GM21619 (cell line): ENCODE data around the gene ZNF175.
"Not testable (repeated sequence)": the region's sequence is repeated elsewhere in the genome, so short reads cannot be mapped to it uniquely, and the experiment has no call there.

Experiments used
- ATAC-seq: cut with Tn5 transposase; IDR thresholded peaks from one replicate; pipeline ENCODE4 v1.9.1; 2021; ENCODE audit not compliant: unreplicated experiment

The ZNF175 gene

DNA sequence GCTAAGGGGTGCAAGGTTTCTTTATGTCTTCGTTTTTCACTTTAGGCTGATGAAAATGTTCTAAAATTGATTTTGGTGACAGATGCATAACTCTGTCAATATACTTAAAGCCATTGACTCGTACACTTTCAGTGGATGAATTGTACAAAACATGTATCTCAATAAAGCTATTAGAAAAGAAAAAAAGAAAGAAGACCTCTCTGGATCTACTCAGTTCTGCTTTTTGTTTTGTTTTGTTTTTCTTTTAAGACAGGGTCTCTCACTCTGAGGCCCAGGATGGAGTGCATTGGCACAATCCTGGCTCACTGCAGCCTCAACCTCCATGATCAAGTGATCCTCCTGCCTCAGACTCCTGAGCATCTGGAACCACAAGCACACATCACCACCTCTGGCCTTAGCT is 55.6 kb downstream of the ZNF175 start:
- ATAC-seq: no peak

- ATAC-seq: no peak
Measured at GRCh38 chr19:51627491-51628138, 56.5 kb downstream of the ZNF175 start.

DNA sequence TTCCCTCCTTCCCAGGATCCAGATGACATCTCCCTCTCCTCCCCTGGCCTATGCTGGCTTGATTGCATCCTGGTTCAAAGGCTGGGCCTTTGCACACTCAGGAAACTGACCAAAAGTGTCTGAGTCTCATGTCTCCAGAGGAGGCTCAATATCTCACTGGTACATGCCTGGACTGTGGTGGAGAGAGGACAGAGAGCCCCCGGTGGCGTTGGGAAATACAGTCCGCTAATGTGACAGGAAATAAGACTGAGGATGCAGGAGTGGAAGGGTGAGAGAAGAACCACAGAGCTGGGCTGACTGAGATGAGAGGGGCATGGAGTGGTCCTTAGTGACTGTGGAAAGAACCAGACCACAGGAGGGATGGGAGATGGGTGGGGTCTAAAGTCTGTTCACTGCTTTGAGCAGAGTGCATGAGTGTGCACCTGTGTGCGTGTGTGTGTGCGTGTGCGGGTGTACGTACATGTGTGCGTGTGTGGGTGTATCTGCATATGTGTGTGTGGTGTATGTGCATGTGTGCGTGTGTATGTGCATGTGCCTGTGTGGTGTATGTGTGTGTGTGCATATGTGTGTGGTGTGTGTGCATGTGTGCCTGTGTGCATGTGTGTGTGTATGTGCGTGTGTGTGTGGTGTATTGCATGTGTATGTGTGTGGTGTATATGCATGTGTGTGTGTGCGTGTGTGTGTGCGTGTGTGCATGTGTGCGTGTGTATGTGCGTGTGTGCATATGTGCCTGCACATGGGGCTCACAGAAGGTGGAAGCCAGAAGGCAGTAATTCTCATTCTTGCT is 57.3 kb downstream of the ZNF175 start:
- no peak for ATAC-seq

DNA sequence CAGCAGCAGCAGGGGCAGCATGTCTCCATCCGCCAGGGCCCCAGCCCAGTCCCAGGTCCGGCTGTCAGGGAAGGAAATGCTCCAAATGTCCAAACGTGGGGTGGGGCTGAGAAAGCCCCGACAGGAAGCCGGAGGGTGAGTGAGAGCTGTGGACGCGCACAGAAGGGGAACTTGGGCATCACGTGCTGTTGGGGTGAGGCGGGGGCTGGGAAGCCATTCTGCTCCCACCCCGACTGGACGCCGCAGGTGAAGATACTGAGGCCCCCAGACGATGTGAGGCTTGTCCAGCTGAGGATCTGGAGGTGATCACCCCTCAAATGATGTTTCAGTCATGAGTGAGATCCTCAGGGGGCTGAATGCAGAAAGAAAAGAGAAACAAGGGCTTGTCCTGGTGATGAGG is 59.2 kb downstream of the ZNF175 start, which contains the start of gene SIGLEC5:
Gene SIGLEC5 (minus strand): TSS at position 87 of the 400 bp plus-strand sequence. CDS start 66 bp downstream, at position 21.
- not testable (repeated sequence) for ATAC-seq

GRCh38 chr19:51632126-51632525 is 61.0 kb downstream of the ZNF175 start:
- ATAC-seq: no peak

GRCh38 chr19:51637362-51637978 is 66.4 kb downstream of the ZNF175 start:
- no peak for ATAC-seq

DNA sequence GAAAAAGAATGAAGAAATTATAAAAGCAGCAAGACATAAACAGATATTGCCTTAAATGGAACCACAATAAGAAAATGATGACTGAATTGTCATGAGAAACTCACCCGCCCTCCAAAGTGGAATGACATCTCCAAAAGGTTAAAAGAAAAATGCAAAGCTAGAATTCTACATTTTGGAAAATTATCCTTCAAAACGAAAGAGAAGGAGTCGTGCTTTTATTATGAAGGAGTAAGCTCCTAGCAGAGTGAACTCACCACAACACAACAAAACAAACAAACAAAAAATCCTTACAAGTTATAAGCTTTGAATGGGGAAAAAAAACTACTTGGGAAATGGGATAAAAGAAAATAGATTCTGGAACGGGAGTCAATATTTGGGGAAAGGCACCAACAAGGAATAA is 68.8 kb downstream of the ZNF175 start:
- ATAC-seq: no peak

GRCh38 chr19:51640386-51640785 is 69.3 kb downstream of the ZNF175 start:
- no peak for ATAC-seq

DNA sequence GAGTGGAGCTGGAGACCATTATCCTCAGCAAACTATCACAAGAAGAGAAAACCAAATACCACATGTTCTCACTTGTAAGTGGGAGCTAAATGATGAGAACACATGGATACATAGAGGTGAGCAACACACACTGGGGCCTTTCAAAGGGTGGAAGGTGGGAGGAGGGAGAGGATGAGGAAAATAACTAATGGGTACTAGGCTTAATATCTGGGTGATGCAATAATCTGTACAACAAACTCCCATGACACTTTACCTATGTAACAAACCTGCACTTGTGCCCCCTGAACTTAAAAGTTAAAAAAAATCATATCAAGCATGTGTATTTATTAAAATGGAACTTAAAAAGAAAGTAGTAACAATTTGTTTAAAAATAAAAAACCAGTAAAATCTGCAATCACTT is 70.6 kb downstream of the ZNF175 start:
- no peak for ATAC-seq
